Islet precursor cell (in vitro differentiated cells): ENCODE measurements around the gene TOR1B.

ENCODE experiments used
- DNase-seq: peaks from one replicate; pipeline ENCODE4 v3.0.0-alpha.2; 2018

Gene TOR1B

DNA sequence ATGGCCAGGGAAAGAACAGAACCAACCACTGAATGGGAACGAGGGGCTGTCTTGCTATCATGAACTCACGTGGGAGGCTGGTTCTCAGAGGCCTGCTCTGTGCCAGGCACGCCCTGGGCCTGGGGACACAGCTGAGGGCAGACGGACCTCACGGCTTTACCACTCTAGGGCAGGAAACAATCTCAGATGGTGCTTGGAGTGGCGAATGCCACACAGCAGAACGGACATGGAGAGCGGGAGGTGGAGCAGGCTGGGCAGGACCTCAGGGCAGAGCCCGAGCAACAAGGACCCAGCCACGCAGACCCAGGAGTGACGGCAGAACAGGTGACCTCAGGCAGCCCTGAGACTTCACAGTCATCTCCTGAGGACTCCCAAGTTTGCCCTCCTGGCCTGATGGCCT, 12.3 kb downstream of the TOR1B start:
- DNase-seq, result no peak

DNA sequence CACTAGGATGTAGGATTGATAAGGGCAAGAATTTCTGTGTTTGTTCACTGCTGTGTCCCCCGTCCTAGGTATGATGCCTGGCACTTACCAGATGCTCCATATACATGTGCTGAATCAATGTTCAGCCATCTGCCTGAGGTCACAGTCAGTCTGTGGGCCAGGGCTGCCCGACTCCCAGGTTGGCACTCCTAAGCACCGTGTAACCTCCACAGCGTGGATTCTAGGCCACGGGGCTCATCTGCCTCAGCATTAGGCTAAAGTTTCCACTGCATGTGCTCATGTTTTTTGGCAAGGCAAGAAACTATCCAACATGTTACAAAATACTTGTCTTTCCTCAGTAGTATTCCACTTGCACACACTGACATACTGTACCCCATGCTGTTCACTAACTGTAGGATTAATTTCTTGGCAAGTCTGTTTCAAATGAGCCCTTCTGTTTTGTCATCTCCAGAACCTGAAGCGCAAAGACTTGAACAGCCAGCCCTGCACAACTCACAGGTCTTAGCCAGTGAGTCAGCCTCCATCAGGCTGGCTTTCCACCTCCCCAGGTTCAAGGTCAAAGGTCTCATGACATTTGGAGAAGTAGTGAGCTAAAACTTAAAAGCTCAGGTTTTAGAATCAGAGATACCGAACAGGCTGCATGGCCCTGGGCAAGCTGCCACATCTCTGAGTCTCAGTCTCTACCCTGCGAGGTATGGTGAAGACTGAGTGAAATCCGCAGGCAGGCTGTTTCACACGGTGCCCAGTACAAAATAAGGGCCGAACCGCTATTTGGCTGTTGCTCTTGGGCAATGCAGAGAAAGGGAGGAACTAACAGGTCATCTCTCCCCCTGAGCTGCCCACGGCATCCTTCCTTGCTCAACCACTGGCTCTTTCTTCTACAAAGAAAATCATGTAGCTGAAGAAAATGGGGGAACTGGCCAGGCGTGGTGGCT, 13.8 kb downstream of the TOR1B start:
- no peak for DNase-seq

GRCh38 chr9:129822898-129823541, 20.0 kb downstream of the TOR1B start:
- peak; percentile 72 for DNase-seq

DNA sequence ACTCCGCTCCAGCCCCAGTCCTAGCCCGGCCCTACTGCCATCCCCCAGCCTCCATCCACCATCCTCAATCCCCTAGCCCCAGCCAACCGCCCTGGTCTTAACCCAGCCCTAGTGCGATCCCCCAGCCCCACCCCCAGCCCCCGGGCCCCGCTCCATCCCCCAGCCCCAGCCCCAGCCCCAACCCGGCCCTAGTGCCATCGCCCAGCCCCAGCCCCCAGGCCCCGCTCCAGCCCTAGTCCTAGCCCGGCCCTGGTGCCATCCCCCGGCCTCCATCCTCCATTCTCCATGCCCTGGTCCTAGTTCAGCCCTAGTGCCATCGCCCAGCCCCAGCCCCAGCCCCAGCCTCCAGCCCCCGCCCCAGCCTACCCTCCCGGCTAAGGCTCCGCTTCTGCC, 20.6 kb downstream of the TOR1B start:
- DNase-seq, result no peak

- peak; percentile 97 for DNase-seq
Observed at GRCh38 chr9:129823935-129824601, 21.1 kb downstream of the TOR1B start, which contains the start of gene TOR1A. Gene TOR1A (minus strand): TSS chr9:129824136. CDS start chr9:129824085, 51 bp downstream.

- no peak for DNase-seq
Observed at GRCh38 chr9:129826344-129826743, 23.4 kb downstream of the TOR1B start.

- DNase-seq, result no peak
Observed at GRCh38 chr9:129826759-129827158, 23.8 kb downstream of the TOR1B start.

DNA sequence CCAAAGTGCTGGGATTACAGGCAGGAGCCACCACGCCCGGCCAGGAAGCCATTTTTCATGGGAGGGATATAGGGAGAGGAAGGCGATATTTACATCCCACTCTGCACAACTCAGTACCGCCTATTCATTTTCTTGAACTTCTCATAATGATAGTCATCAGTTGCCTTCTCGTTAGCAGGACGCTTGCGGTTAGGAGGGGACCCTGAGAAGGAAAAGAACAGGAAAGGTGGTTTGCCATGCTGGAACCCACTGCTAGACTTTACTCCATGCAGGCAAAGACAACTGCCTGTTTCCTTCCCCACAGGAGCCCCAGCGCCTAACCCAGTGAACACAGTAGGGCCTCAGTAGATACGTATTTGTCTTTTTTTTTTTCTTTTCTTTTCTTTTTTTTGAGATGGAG, 25.1 kb downstream of the TOR1B start:
- DNase-seq, result no peak

- DNase-seq, result no peak
Observed at GRCh38 chr9:129828969-129829368, 26.0 kb downstream of the TOR1B start.

DNA sequence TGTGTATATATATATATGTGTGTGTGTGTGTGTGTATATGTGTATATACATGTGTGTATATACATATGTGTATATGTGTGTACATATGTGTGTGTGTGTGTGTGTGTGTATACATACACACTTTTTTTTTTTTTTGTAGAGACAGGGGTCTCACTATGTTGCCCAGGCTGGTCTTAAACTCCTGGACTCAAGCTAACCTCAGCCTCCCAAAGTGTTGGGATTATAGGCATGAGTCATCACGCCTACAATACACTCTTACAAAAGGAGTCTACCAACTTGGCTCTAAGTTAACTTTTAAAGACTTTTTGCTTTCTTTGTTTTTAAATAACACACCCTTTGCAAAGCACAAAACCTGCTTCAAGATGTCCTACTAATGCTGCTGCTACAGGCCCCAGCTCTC, 30.0 kb downstream of the TOR1B start:
- DNase-seq, result no peak

- DNase-seq, result no peak
Observed at GRCh38 chr9:129834489-129835127, 31.6 kb downstream of the TOR1B start.

GRCh38 chr9:129835128-129835859, 32.3 kb downstream of the TOR1B start, which contains the start of the genes C9orf78 and USP20:
Gene C9orf78 (minus strand): TSS chr9:129835275. CDS start chr9:129835221, 54 bp downstream.
Gene USP20 (plus strand): TSS chr9:129835458. CDS start chr9:129852556, 17,098 bp downstream.
- peak; percentile 97 for DNase-seq

DNA sequence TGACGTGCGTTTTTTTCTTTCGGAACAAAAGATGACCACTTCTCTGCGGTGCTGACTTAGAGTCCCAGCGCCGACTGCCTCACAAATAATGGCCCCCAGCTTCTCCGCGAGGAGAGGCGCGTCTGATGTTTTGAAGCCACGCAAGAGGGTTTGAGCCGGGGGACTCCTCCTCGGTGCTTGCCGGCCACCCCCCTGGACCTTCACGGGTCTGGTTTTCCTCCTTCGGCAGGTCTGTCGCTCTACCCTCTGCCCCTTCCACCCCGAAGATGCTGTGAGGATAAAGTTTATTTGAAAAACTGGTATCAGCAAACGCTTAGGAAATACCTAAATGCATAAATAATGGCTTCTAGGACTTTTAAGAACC, 32.9 kb downstream of the TOR1B start:
- DNase-seq, result peak; percentile 61

DNA sequence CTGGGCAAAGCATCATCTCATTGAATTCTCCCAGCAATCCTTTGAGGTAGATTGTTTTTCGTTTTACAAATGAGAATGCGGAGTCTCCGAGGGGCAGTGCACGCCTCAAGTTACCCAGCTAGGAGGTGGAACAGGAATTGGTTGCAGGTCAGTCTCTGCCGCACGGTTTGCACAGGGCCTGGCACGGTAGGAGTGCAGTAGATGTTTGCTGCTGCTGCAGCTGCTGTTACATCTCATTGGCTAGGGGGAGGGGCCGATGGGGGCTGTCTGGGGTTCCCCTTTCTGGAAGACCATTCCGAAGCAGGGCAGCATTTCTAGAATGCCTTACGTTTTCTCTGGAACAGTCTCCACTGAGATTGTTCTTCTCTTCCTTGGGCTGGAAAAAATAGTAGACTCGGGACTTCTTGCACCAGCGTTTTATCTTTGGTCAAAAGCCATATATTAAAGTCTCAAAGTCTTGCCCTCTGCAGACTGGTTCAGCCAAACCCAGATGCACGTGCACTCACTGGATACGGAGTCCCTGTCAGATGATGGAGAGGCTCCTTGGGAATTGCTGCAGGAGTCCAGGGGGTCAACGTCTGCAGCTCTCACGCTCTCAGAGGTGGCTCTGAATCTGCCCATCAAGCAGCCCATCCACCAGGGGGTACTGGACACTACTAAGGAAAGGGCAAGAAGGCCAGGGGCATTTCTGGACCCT, 33.5 kb downstream of the TOR1B start:
- no peak for DNase-seq

GRCh38 chr9:129838707-129839259, 35.8 kb downstream of the TOR1B start:
- DNase-seq, result peak; percentile 76

- no peak for DNase-seq
Observed at GRCh38 chr9:129839324-129840023, 36.5 kb downstream of the TOR1B start.

- DNase-seq, result no peak
Observed at GRCh38 chr9:129840034-129840433, 37.0 kb downstream of the TOR1B start.

- no peak for DNase-seq
Observed at GRCh38 chr9:129841071-129841470, 38.1 kb downstream of the TOR1B start.

DNA sequence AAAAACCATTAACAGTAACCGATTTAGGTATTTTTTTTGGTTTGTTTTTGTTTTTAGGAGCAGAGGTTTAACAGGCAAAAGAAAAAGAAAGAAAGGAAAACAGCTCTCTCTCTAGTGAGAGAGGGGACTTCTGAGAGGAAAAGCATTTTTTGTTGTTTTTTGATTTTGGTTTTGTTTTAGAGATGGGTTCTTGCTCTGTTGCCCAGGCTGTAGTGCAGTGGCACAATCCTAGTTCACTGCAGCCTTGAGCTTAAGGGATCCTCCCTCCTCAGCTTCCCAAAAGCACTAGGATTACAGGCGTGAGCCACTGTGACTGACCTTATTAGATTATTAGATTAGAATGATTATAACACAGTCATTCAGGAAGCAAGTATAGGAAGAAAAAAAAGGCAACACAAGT, 42.4 kb downstream of the TOR1B start:
- no peak for DNase-seq

- no peak for DNase-seq
Observed at GRCh38 chr9:129848712-129849441, 45.9 kb downstream of the TOR1B start.
